Measurements from ENCODE around the gene NDNF. TPM values are rescaled to one million over a fixed set of nuclear protein-coding genes. Genes with fewer than 3 reads are reported as not detected.

Gene NDNF
- not detected in 5 replicates for total RNA-seq (2022; extraction: Qiagen RNA extraction; ENCODE audit: low read depth)

GRCh38 chr4:121072224-121073003 is at the start of gene NDNF:
Gene NDNF (minus strand): TSS chr4:121072535. CDS start chr4:121045837, 26,698 bp downstream.

Other genes with a start within 250 kb of the NDNF start
- 3.3 to 4.9 TPM (median 4.5 TPM) in 5 replicates for gene PRDM5, start 149.8 kb downstream of the NDNF start, total RNA-seq (2022; extraction: Qiagen RNA extraction; ENCODE audit: low read depth)
- 0.23 to 0.72 TPM (median 0.56 TPM) in 5 replicates for gene TNIP3, start 91.8 kb upstream of the NDNF start, total RNA-seq (2022; extraction: Qiagen RNA extraction; ENCODE audit: low read depth)